Adrenal gland (tissue), 12 donors: Measurements from ENCODE around the gene NRIP3. TPM values are rescaled to one million over a fixed set of nuclear protein-coding genes. Genes with fewer than 3 reads are reported as not detected.

Source experiments
- DNase-seq, 7 donors: peaks; one replicate each; pipeline ENCODE4 v3.0.0-alpha.2; 2019 to 2020
- H3K27ac ChIP-seq, 5 donors: fragments of 200-600 bp; sonication (generic) in 4 of 5; 1 replicate in 3 of 5; 2 replicates in 2 of 5; pipeline versions ENCODE4 v1.5.1 to v1.8.0; 2016 to 2020; ENCODE audit warnings: mild to moderate bottlenecking in 1 of 5
- H3K27me3 ChIP-seq: fragments of 200-600 bp; 2 replicates; pipeline ENCODE4 v1.8.0; 2021
- H3K36me3 ChIP-seq, 2 donors: fragments of 200-600 bp; replicated peaks in 1 of 2; 1 replicate in 1 of 2; 2 replicates in 1 of 2; pipeline versions ENCODE4 v1.5.1 to v1.8.0; 2018 to 2022
- H3K4me1 ChIP-seq, 2 donors: fragments of 200-600 bp; replicated peaks in 1 of 2; 1 replicate in 1 of 2; 2 replicates in 1 of 2; pipeline versions ENCODE4 v1.5.1 to v1.8.0; 2018 to 2021
- H3K4me3 ChIP-seq, 4 donors: fragments of 200-600 bp; sonication (generic) in 3 of 4; one replicate each; pipeline ENCODE4 v1.5.1; 2016 to 2018
- H3K9me3 ChIP-seq, 3 donors: fragments of 200-600 bp; sonication (generic) in 1 of 3; replicated peaks in 1 of 3; 1 replicate in 2 of 3; 2 replicates in 1 of 3; pipeline versions ENCODE4 v1.5.1 to v1.8.0; 2016 to 2021
- POLR2A ChIP-seq, 2 donors: fragments of 450-650 bp; IDR thresholded peaks; one replicate each; pipeline ENCODE4 v1.6.1; 2017; ENCODE audit warnings: antibody characterized with exemption in 2 of 2, mild to moderate bottlenecking in 2 of 2, moderate library complexity in 1 of 2
- WGBS, 4 donors: extraction: QIAGEN DNeasy Blood & Tissue Kit in 2 of 4; methylation state at CpG; one replicate each; pipeline versions ENCODE4 v1.1.5 to v1.1.7; 2013 to 2017; 5-methylcytosine and 5-hydroxymethylcytosine counted together
- intact Hi-C, 2 donors: fragments of 100-400 bp; cut with DNase I; formaldehyde crosslinking; loops; one replicate each; pipeline versions ENCODE4 v1.14.1 to v1.15.0; 2022 to 2023
- polyA plus RNA-seq, 3 donors: library from polyadenylated mRNA; stranded (reverse); fragments of 200-250 nt in 2 of 3; fragments of 350-450 nt in 1 of 3; fragmentation: Illumina TruSeq in 1 of 3; extraction: RNeasy Lipid Tissue Mini Kit (QIAGEN cat#74804) in 1 of 3; gene quantifications; one replicate each; pipeline ENCODE4 v1.2.3, GENCODE V29; 2013 to 2014
- total RNA-seq, 9 donors: library from RNA; depleted of rRNA in 4 of 9; stranded (reverse); fragments of >200 nt in 4 of 9; fragments of 120-200 nt in 1 of 9; fragmentation: NEBNext Ultra II Directional in 1 of 9; extraction: Animal tissue kit (Norgen Biotek cat#: 25700) in 1 of 9; gene quantifications; one replicate each; pipeline versions ENCODE4 v1.1.0 to v1.2.4, GENCODE V29; 2013 to 2023
- TF ChIP-seq, protein P1 (sequence below), 6 experiments: fragments of 450-650 bp in 4 of 6; fragments of 200-600 bp in 2 of 6; sonication (generic) in 1 of 6; IDR thresholded peaks; 1 replicate in 5 of 6; 2 replicates in 1 of 6; pipeline versions ENCODE4 v1.5.1 to v1.8.0; 2016 to 2021; ENCODE audit warnings: antibody characterized with exemption in 6 of 6, mild to moderate bottlenecking in 2 of 6, moderate library complexity in 1 of 6
- donor health status: healthy with polysubstance abuse.
- donor health status: Bipolar disorder and iron deficiency.
- donor health status: DM: yes; HTN: yes; CAD: no.
- donor health status: DM: no; HTN: no; CAD: no.
- donor health status: DM: no; HTN: no; CAD: no.
- donor health status: DM: yes; HTN: yes; CAD: no.

The NRIP3 gene
- total and polyA plus RNA-seq, 12 donors = 1.4 to 42.5 (median 11.0) TPM

DNA sequence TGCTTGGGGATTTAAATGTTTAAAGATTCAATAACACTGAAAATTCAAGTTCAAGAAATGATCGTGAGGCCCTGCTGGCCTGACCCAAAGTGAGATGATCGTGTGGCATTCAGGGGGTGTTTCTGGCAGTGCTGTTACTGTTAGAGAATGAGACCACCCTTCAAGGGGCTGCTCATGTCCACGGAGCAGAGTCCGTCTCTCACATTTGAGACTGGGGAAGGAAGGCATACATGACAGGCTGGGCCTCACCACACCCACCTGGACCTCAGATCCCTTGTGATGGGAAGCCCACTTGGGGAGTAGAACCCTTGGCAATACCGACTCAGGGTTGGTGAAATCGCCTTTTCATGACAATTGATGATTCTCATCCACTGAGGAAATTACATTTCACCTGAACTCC, 16.1 kb upstream of the NRIP3 start:
- 95 to 99% (median 98%) methylated on average over 6 of the region's 6 CpGs for WGBS, 4 donors
- Histone ChIP-seq H3K27ac (no peak overlapping the region), H3K27me3 (no peaks in the 10 kb centered on the region), H3K9me3 (no peaks in the 10 kb centered on the region), H3K4me3 (no peak overlapping the region), H3K4me1 (peaks cover 9 to 20% of the 10 kb centered on the region in 2 donors), H3K36me3 (no peaks in the 10 kb centered on the region)
- intact Hi-C loops = loop anchor here (5.0 kb wide), 1 partner anchor 117 kb away; no protein-coding TSS in a partner anchor
- no peak for TF ChIP-seq POLR2A (IDR thresholded peaks at IDR 0.05)
- TF ChIP-seq, protein P1, sequence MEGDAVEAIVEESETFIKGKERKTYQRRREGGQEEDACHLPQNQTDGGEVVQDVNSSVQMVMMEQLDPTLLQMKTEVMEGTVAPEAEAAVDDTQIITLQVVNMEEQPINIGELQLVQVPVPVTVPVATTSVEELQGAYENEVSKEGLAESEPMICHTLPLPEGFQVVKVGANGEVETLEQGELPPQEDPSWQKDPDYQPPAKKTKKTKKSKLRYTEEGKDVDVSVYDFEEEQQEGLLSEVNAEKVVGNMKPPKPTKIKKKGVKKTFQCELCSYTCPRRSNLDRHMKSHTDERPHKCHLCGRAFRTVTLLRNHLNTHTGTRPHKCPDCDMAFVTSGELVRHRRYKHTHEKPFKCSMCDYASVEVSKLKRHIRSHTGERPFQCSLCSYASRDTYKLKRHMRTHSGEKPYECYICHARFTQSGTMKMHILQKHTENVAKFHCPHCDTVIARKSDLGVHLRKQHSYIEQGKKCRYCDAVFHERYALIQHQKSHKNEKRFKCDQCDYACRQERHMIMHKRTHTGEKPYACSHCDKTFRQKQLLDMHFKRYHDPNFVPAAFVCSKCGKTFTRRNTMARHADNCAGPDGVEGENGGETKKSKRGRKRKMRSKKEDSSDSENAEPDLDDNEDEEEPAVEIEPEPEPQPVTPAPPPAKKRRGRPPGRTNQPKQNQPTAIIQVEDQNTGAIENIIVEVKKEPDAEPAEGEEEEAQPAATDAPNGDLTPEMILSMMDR (IDR thresholded peaks at IDR 0.05) = no peak
- no peak for DNase-seq

- Histone ChIP-seq H3K4me1 (peaks cover 9 to 20% of the 10 kb centered on the region in 2 donors), H3K36me3 (no peaks in the 10 kb centered on the region), H3K9me3 (no peaks in the 10 kb centered on the region), H3K27ac (peak overlapping the region in 1 of 5 donors; percentile 17), H3K27me3 (no peaks in the 10 kb centered on the region), H3K4me3 (no peak overlapping the region)
- intact Hi-C loops = loop anchor here (5.0 kb wide), 1 partner anchor 120 kb away; no protein-coding TSS in a partner anchor
- DNase-seq = peak in 6 of 7 donors; percentile 27 to 65 (median 46)
- TF ChIP-seq, protein P1 (IDR thresholded peaks at IDR 0.05) = no peak
- TF ChIP-seq POLR2A (IDR thresholded peaks at IDR 0.05) = no peak
- 74 to 82% (median 79%) methylated on average over 3 to 5 of the region's 5 CpGs for WGBS, 4 donors
These were observed 14.0 kb upstream of the NRIP3 start for GRCh38 chr11:9017773-9018172.

- intact Hi-C loops = loop anchor here (5.0 kb wide), 1 partner anchor 120 kb away; no protein-coding TSS in a partner anchor
- Histone ChIP-seq H3K9me3 (no peaks in the 10 kb centered on the region), H3K36me3 (no peaks in the 10 kb centered on the region), H3K27ac (no peak overlapping the region), H3K4me1 (peaks cover 9 to 20% of the 10 kb centered on the region in 2 donors), H3K27me3 (no peaks in the 10 kb centered on the region), H3K4me3 (no peak overlapping the region)
- TF ChIP-seq, protein P1 (IDR thresholded peaks at IDR 0.05) = no peak
- no peak for TF ChIP-seq POLR2A (IDR thresholded peaks at IDR 0.05)
- DNase-seq = no peak
- 70 to 79% (median 79%) methylated on average over 4 to 6 of the region's 6 CpGs for WGBS, 4 donors
These were observed 13.3 kb upstream of the NRIP3 start for GRCh38 chr11:9016916-9017642.

DNA sequence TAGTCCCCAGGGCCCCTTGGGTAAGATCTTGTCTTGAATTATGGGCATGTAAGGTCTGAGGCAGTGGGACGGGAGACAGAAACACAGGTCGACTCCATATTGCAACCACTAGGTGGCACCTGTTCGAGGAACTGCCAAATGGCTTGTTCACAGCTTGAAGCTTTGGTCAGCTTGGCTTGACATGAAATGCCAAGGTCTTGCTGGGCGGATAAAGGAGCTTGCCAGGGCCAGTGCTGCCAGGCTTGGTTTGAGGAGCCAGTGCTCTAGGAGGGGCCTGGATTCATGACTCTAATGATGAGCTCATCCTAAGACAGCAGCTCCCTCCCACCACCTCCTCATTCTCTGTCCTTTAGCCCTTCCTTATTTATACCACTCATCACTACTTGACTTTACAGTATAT, 11.9 kb upstream of the NRIP3 start:
- Histone ChIP-seq H3K9me3 (no peaks in the 10 kb centered on the region), H3K36me3 (no peaks in the 10 kb centered on the region), H3K4me1 (peaks cover 4 to 12% of the 10 kb centered on the region in 2 donors), H3K27me3 (no peaks in the 10 kb centered on the region), H3K4me3 (no peak overlapping the region), H3K27ac (no peak overlapping the region)
- intact Hi-C loops = loop anchor here (5.0 kb wide), 1 partner anchor 122 kb away; no protein-coding TSS in a partner anchor
- 5 to 16% (median 7%) methylated on average over 3 to 4 of the region's 4 CpGs for WGBS, 4 donors
- no peak for TF ChIP-seq POLR2A (IDR thresholded peaks at IDR 0.05)
- TF ChIP-seq, protein P1 (IDR thresholded peaks at IDR 0.05) = peak; percentile 76 to 86 (median 84)
- DNase-seq = peak; percentile 84 to 93 (median 90)
